Ovary (tissue), 9 donors: Measurements from ENCODE around the gene P4HA2. TPM values are rescaled to one million over a fixed set of nuclear protein-coding genes. Genes with fewer than 3 reads are reported as not detected.

Source experiments
- DNase-seq, 5 donors: peaks; one replicate each; pipeline ENCODE4 v3.0.0-alpha.2; 2019 to 2020
- H3K27ac ChIP-seq, 2 donors: fragments of 200-600 bp; one replicate each; pipeline versions ENCODE4 v1.5.1 to v1.8.0; 2019 to 2022
- H3K27me3 ChIP-seq: fragments of 200-600 bp; one replicate; pipeline ENCODE4 v1.8.0; 2022
- H3K36me3 ChIP-seq: fragments of 200-600 bp; sonication (generic); one replicate; pipeline ENCODE4 v1.5.1; 2019
- H3K4me1 ChIP-seq: one replicate; pipeline ENCODE4 v1.8.1; 2013; ENCODE audit warnings: mild to moderate bottlenecking, moderate library complexity; ENCODE audit not compliant: insufficient read depth
- H3K4me3 ChIP-seq: fragments of 200-600 bp; sonication (generic); one replicate; pipeline ENCODE4 v1.5.1; 2017
- H3K9me3 ChIP-seq, 2 donors: fragments of 200-600 bp in 1 of 2; sonication (generic) in 1 of 2; one replicate each; pipeline versions ENCODE4 v1.5.1 to v1.8.1; 2013 to 2019; ENCODE audit warnings: mild to moderate bottlenecking in 1 of 2, moderate library complexity in 1 of 2
- EP300 ChIP-seq: sonication (generic); formaldehyde crosslinking; IDR thresholded peaks from one replicate; pipeline ENCODE4 v1.6.1; 2017; ENCODE audit warnings: antibody characterized with exemption
- POLR2A ChIP-seq: fragments of 450-650 bp; IDR thresholded peaks from one replicate; pipeline ENCODE4 v1.6.1; 2017; ENCODE audit warnings: antibody characterized with exemption, mild to moderate bottlenecking, moderate library complexity
- WGBS, 3 donors: extraction: QIAGEN DNeasy Blood & Tissue Kit in 1 of 3; methylation state at CpG; one replicate each; pipeline versions ENCODE4 v1.1.5 to v1.1.7; 2013 to 2017; 5-methylcytosine and 5-hydroxymethylcytosine counted together
- intact Hi-C, 4 donors: fragments of 100-400 bp; cut with DNase I; formaldehyde crosslinking; loops; one replicate each; pipeline versions ENCODE4 v1.11.0 to v1.15.1; 2022 to 2023
- polyA plus RNA-seq, 2 donors: library from polyadenylated mRNA; stranded (reverse); fragments of 200-250 nt in 1 of 2; fragments of 350-450 nt in 1 of 2; fragmentation: Illumina TruSeq in 1 of 2; extraction: RNeasy Lipid Tissue Mini Kit (QIAGEN cat#74804) in 1 of 2; gene quantifications; one replicate each; pipeline ENCODE4 v1.2.3, GENCODE V29; 2013 to 2014
- total RNA-seq, 7 donors: library from RNA; depleted of rRNA in 2 of 7; stranded (reverse); fragments of >200 nt in 2 of 7; fragmentation: NEBNext Ultra II Directional in 3 of 7; extraction: Animal tissue kit (Norgen Biotek cat#: 25700) in 3 of 7; gene quantifications; one replicate each; pipeline versions ENCODE4 v1.1.0 to v1.2.4, GENCODE V29; 2016 to 2023
- TF ChIP-seq, protein P1 (sequence below), 3 donors: fragments of 450-650 bp in 2 of 3; fragments of 200-600 bp in 1 of 3; IDR thresholded peaks; one replicate each; pipeline versions ENCODE4 v1.5.1 to v1.8.0; 2016 to 2022; ENCODE audit warnings: antibody characterized with exemption in 3 of 3, mild to moderate bottlenecking in 1 of 3
- donor health status: DM: no; HTN: no; CAD: no; lungs with moderate emphysema.
- donor health status: DM: no; HTN: no; CAD: no.
- donor health status: Bipolar disorder and iron deficiency.
- donor health status: DM: yes; HTN: yes; CAD: no.
- donor health status: DM: no; HTN: no; CAD: no.
- donor health status: DM: yes; HTN: yes; CAD: no.

The P4HA2 gene
- total and polyA plus RNA-seq, 9 donors = 3.9 to 36.9 (median 15.4) TPM

DNA sequence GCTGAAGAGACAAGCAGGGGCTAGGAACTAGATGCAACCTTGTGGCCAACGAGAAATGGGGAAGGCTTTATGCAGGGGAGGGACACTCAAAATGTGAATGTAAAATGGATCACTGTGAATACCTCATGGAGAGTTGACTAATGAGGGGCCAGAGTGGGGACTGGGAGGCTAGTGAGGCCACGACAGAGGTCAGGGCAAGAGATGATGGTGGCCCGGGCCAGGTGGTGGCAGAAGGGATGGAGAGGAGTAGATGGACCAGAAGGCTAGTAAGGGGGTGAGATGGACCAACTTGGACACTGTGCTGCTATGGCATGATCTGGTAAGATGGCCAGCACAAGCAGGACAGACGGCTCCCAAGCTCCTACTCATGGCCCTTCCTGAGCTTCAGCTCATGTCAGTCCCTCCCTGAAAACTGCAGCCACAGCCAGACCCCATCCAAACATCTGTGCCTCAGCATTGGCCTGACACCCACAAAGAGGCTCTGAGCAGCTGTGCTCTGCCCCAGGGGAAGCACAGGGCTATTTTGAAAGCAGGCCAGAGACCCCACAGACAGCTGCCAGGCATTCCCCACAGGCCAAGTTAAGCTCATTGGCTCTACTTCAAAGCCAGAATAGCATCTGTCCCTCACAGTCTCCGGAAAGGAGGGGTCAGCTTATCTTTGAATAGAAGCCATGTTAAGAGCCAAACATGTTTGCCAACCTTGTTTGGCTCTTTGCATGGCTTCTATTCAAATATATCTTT is 22.1 kb downstream of the P4HA2 start:
- H3K4me3 ChIP-seq = no peak overlapping the region

DNA sequence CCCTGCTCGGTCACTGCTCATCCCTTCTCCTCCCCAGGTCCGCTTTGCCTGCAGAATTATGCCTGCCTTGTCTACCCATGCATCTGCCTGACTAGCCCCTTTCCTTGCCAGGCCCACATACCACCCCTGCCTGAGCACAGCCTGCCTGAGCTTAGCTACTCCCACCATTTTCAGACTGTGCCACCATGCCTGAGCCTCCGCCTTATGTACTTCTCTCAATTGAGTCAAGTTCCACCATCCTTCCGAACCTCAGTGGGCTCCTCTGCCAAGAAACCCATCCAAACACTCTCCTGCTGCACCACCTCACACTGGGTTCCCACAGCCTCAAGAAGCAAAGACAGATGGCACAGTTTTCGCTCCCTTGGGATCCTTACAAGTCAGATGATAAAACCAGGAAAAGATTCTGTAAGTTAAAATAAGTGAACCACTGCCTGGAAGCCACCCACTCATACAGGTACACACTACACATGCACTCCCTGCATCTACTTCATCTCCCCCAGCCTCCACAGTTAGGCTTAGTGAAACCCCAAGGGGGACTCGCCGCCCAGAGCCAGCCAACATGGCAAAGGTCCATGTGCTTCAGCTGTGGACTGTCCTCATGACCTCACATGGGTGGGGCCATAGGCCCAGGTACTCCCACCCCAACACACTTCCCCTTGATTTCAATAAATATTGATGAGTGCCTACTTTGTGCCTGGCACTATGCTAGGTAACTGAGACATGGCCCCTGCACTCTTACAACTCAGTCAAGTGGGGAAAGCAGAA is 23.1 kb downstream of the P4HA2 start:
- Histone ChIP-seq H3K9me3 (no peaks in the 10 kb centered on the region), H3K36me3 (no peaks in the 10 kb centered on the region), H3K4me3 (no peak overlapping the region), H3K4me1 (no peaks in the 10 kb centered on the region), H3K27ac (no peak overlapping the region), H3K27me3 (no peaks in the 10 kb centered on the region)
- no peak for DNase-seq
- WGBS, 3 donors = 95 to 96% (median 95%) methylated on average over 7 of the region's 7 CpGs
- intact Hi-C loops = no loop called here
- TF ChIP-seq, protein P1, sequence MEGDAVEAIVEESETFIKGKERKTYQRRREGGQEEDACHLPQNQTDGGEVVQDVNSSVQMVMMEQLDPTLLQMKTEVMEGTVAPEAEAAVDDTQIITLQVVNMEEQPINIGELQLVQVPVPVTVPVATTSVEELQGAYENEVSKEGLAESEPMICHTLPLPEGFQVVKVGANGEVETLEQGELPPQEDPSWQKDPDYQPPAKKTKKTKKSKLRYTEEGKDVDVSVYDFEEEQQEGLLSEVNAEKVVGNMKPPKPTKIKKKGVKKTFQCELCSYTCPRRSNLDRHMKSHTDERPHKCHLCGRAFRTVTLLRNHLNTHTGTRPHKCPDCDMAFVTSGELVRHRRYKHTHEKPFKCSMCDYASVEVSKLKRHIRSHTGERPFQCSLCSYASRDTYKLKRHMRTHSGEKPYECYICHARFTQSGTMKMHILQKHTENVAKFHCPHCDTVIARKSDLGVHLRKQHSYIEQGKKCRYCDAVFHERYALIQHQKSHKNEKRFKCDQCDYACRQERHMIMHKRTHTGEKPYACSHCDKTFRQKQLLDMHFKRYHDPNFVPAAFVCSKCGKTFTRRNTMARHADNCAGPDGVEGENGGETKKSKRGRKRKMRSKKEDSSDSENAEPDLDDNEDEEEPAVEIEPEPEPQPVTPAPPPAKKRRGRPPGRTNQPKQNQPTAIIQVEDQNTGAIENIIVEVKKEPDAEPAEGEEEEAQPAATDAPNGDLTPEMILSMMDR (IDR thresholded peaks at IDR 0.05) = no peak
- no peak for TF ChIP-seq EP300
- no peak for TF ChIP-seq POLR2A

More for the DNA sequence above, 22.1 kb downstream of the P4HA2 start:
- no peaks in the 10 kb centered on the region for H3K4me1 ChIP-seq
- TF ChIP-seq, protein P1 (IDR thresholded peaks at IDR 0.05) = no peak
- TF ChIP-seq EP300 = no peak
- no peak for TF ChIP-seq POLR2A
- intact Hi-C loops = no loop called here
- WGBS, 3 donors = 69 to 76% (median 72%) methylated on average over 5 of the region's 5 CpGs
- no peak for DNase-seq
- H3K36me3 ChIP-seq = no peaks in the 10 kb centered on the region
- no peaks in the 10 kb centered on the region for H3K9me3 ChIP-seq
- no peak overlapping the region for H3K27ac ChIP-seq
- no peaks in the 10 kb centered on the region for H3K27me3 ChIP-seq

DNA sequence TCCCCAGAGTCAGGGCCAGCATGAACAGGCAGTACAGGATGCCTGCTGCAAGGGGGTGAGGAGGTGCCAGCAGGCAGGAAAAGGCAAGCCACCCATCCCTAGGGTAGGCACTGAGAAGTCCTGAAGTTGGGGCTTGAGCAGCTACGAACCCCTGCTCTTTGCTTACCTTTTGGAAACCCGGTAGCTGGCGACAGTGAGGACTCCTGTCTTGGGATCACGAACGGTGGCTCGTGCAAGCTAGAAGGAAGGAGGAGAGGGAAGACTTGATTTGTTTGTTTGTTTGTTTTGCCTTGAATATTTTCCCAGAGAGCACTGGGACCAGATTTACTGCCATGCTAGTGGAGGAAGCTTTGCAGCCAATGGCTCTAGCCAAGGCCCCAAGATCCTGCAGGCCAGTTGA is 23.7 kb downstream of the P4HA2 start:
- Histone ChIP-seq H3K4me1 (no peaks in the 10 kb centered on the region), H3K27me3 (no peaks in the 10 kb centered on the region), H3K27ac (no peak overlapping the region), H3K36me3 (no peaks in the 10 kb centered on the region), H3K9me3 (no peaks in the 10 kb centered on the region), H3K4me3 (no peak overlapping the region)
- WGBS, 3 donors = 90 to 98% (median 95%) methylated on average over 6 of the region's 6 CpGs
- no peak for DNase-seq
- TF ChIP-seq, protein P1 (IDR thresholded peaks at IDR 0.05) = no peak
- TF ChIP-seq EP300 (no peak), POLR2A (no peak)
- intact Hi-C loops = no loop called here

DNA sequence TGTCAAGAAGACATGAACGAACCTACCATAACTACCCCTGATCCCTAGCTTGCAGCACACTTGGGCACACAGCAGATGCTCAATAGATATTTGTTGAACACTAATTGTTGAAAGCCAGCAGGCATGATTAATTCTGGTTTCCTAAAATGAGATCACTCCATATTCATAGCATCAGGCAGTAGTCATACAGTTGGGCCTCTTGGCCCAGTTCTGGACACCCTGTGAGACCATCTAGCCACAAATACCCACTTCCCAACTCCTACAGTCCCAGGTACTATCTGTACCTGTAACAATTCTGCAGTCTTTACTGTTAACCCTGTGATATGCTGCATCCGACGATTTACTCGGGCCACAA is 24.2 kb downstream of the P4HA2 start:
- Histone ChIP-seq H3K9me3 (no peaks in the 10 kb centered on the region), H3K36me3 (no peaks in the 10 kb centered on the region), H3K4me1 (no peaks in the 10 kb centered on the region), H3K27ac (no peak overlapping the region), H3K27me3 (no peaks in the 10 kb centered on the region), H3K4me3 (no peak overlapping the region)
- 85 to 95% (median 90%) methylated on average over 4 of the region's 4 CpGs for WGBS, 3 donors
- no peak for TF ChIP-seq EP300
- DNase-seq = no peak
- intact Hi-C loops = no loop called here
